GM13977 (cell line): ENCODE data around the gene UQCRC2.
"Not testable (repeated sequence)": the region's sequence is repeated elsewhere in the genome, so short reads cannot be mapped to it uniquely, and the experiment has no call there.

Experiments
- DNase-seq: peaks from one replicate; pipeline ENCODE4 v3.0.0; 2012; ENCODE audit warnings: low spot score
- in situ Hi-C: fragments of 300-500 bp; cut with MboI; formaldehyde crosslinking; loops from one replicate; pipeline ENCODE4 v1.12.0; 2022; ENCODE audit warnings: low sequenced_read_pairs, low pct_unique_long_range_greater_than_20kb, mixed read lengths, inconsistent platforms; ENCODE audit not compliant: unreplicated experiment
- TF ChIP-seq, protein P1 (sequence below): IDR thresholded peaks from 2 replicates; pipeline ENCODE4 v1.5.1; 2012; ENCODE audit warnings: mild to moderate bottlenecking, control low read depth; ENCODE audit not compliant: insufficient read depth; ENCODE audit errors: extremely low read depth, missing control alignments

UQCRC2 gene

GRCh38 chr16:22014271-22014873 is 61.2 kb downstream of the UQCRC2 start:
- in situ Hi-C loops = loop anchor here (25.0 kb wide), 1 partner anchor 273 kb away; the partner anchor contains the start of gene POLR3E

DNA sequence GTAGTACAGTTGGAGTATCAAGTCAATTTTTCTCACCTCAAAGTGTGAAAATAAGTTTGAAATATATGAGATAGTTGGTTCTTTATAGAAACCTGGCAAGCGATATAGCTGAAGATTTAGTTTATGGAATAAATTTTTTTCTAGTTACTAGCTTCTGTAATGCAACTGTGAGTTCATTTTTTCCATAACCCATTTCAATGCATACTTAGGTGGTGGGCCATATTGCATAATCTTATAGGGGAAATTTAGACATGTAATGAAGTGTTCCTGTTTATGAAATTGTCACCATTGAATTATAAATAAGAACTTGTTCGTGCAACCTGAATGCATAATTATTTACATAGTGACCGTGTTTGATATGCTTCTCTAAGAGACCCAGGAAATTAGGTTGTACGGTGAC is 63.8 kb downstream of the UQCRC2 start:
- no peak for DNase-seq
- TF ChIP-seq, protein P1, sequence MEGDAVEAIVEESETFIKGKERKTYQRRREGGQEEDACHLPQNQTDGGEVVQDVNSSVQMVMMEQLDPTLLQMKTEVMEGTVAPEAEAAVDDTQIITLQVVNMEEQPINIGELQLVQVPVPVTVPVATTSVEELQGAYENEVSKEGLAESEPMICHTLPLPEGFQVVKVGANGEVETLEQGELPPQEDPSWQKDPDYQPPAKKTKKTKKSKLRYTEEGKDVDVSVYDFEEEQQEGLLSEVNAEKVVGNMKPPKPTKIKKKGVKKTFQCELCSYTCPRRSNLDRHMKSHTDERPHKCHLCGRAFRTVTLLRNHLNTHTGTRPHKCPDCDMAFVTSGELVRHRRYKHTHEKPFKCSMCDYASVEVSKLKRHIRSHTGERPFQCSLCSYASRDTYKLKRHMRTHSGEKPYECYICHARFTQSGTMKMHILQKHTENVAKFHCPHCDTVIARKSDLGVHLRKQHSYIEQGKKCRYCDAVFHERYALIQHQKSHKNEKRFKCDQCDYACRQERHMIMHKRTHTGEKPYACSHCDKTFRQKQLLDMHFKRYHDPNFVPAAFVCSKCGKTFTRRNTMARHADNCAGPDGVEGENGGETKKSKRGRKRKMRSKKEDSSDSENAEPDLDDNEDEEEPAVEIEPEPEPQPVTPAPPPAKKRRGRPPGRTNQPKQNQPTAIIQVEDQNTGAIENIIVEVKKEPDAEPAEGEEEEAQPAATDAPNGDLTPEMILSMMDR = no peak
- in situ Hi-C loops = loop anchor here (25.0 kb wide), 1 partner anchor 270 kb away; the partner anchor contains the start of gene POLR3E

More at GRCh38 chr16:22014271-22014873, 61.2 kb downstream of the UQCRC2 start:
- TF ChIP-seq, protein P1 = no peak
- DNase-seq = no peak

DNA sequence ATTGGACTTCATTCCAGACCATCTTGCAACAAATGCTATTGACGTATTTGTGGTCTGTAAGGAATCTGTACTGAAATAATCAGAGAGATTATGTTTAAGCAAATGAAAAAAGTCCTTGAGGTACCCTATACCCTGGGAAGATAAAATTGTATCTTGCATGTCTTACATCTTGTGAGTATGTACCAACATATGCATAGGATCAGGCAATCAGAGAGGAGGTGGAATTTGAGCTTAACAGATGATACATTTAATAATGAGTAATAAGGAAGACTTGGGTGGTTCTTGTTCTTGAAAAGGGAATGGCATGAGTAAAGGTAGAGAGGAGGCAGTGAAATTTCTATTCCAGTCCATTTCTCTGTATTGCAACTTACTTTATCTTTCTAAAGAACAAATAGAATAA is 65.4 kb downstream of the UQCRC2 start:
- no peak for DNase-seq
- TF ChIP-seq, protein P1 = no peak
- in situ Hi-C loops = loop anchor here (25.0 kb wide), 1 partner anchor 269 kb away; the partner anchor contains the start of gene POLR3E

DNA sequence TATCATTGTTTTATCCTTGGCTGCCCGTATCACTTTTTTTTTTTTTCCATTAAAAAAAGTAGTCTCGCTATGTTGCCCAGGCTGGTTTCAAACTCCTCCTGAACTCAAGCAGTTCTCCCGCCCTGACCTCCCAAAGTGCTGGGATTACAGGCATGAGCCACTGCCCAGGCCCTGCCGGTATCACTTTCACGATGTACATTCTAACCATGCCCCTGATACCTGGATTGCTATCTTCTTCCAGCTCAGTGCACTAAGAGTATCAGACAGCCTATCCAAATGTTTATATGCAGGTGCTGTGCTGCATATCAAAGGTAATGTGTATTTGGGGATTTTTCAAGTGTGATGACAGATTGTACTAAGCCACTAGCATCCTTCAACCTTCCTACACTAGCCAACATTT is 69.0 kb downstream of the UQCRC2 start:
- TF ChIP-seq, protein P1 = no peak
- no peak for DNase-seq
- in situ Hi-C loops = loop anchor here (25.0 kb wide), 1 partner anchor 265 kb away; the partner anchor contains the start of gene POLR3E

DNA sequence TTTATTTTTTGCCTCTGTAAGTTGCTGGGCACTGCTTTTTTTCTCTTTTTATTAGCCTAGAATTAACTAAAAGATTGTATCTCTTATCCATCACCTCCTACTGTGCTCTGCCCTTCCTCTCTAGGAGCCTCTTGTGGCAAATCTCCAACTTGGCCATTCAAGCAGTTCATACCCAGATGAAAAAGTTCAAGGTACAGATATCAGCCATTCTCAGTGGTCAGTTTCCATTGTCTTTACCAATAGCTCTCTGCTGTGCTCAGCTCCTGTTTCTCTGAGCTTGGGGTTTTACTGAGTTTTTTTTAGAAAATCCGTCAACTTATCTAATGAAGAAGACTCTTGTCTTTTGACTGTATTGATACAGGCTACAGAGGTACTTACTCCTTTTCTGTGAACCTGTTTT is 70.3 kb downstream of the UQCRC2 start:
- TF ChIP-seq, protein P1 = no peak
- peak; percentile 56 for DNase-seq
- in situ Hi-C loops = loop anchor here (25.0 kb wide), 1 partner anchor 264 kb away; the partner anchor contains the start of gene POLR3E

DNA sequence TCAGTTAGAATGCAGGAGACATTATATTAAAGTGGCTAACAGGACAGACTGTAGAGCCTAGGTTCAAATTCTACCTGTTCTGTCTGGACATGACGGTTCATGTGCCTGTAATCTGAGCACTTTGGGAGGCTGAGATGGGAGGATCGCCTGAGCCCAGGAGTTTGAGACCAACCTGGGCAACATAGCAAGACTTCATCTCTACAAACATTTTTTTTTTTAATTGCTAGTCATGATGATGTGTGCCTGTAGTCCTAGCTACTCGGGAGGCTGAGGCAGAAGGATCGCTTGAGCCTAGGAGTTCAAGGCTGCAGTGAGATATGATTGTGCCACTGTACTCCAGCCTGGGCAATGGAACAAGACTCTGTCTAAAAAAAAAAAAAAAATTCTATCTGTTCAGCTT is 71.6 kb downstream of the UQCRC2 start:
- in situ Hi-C loops = loop anchor here (25.0 kb wide), 1 partner anchor 263 kb away; the partner anchor contains the start of gene POLR3E
- not testable (repeated sequence) for DNase-seq

DNA sequence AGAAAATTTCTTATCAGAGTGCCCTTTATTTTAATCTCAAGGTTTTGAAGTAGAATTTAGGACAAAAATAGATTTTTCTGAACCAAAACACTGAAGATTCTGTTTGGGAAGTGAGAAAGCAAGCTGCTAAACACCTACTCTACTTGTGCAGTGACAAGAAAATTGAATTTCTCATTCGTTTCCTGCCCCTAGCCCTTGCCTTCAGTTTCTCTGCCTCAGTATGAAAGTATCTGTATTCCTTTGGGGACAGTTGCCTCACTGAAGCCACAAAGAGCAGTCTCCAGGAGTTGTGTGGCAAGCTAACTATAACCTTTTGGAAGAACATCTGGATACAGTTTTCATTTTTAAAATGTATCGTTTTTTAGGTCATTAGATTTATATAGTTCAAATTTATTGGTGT is 74.5 kb downstream of the UQCRC2 start:
- in situ Hi-C loops = no loop called here
- TF ChIP-seq, protein P1 = no peak
- no peak for DNase-seq
